ENCODE data around the gene PDGFC.

DNA sequence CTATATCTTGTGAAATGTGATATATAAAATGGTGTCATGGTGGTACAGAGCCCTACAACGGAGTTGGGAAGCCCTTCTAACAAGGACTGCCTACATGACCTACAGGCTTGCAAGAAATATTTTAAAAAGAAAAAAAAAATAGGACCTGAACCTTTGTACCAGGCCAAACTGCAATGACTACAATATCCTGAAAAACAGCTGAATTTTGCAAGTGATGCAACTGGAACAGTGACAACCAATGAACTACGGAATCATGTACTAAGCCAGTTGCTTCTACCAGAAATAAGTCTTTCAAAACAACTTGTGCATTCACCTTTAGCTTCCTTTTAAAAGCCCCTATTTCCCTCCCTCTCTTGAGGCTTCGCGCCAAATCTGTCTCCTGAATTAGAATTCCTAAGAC lies 58.4 kb downstream of the PDGFC start:
- TF ChIP-seq CTCF (IDR thresholded peaks at IDR 0.05) = no peak
- no peak for TF ChIP-seq POLR2A (IDR thresholded peaks at IDR 0.05)

All from gastroesophageal sphincter (tissue), 3 donors.